Neuronal stem cell (in vitro differentiated cells): ENCODE results near the gene KCNK3.

Experiments
- DNase-seq: peaks from one replicate; pipeline ENCODE4 v3.0.0-alpha.2; 2013; ENCODE audit warnings: low spot score
- H2AFZ ChIP-seq: one replicate; pipeline ENCODE4 v1.6.1; 2013; ENCODE audit warnings: mild to moderate bottlenecking, low read length, inconsistent platforms
- H2AK5ac ChIP-seq: 2 replicates; pipeline ENCODE4 v1.6.1; 2013; ENCODE audit warnings: low read depth, mild to moderate bottlenecking, inconsistent platforms, low read length, moderate library complexity, mixed read lengths
- H2BK120ac ChIP-seq: 2 replicates; pipeline ENCODE4 v1.6.1; 2013; ENCODE audit warnings: low read depth, mild to moderate bottlenecking, inconsistent platforms, low read length, moderate library complexity, mixed read lengths
- H2BK12ac ChIP-seq: one replicate; pipeline ENCODE4 v1.6.1; 2013; ENCODE audit warnings: low read length, inconsistent platforms
- H2BK15ac ChIP-seq: 2 replicates; pipeline ENCODE4 v1.6.1; 2013; ENCODE audit warnings: mild to moderate bottlenecking, low read length, inconsistent platforms, mixed read lengths
- H2BK5ac ChIP-seq: one replicate; pipeline ENCODE4 v1.6.1; 2013; ENCODE audit warnings: inconsistent platforms, mild to moderate bottlenecking, low read length, moderate library complexity
- H3K14ac ChIP-seq: one replicate; pipeline ENCODE4 v1.6.1; 2013; ENCODE audit warnings: low read length, inconsistent platforms
- H3K18ac ChIP-seq: 2 replicates; pipeline ENCODE4 v1.6.1; 2013; ENCODE audit warnings: low read length, inconsistent platforms
- H3K23ac ChIP-seq: 2 replicates; pipeline ENCODE4 v1.6.1; 2013; ENCODE audit warnings: low read depth, mild to moderate bottlenecking, mixed read lengths, low read length, inconsistent platforms; ENCODE audit not compliant: poor library complexity
- H3K27ac ChIP-seq: replicated peaks from 3 replicates; pipeline ENCODE4 v1.5.1; 2013; ENCODE audit warnings: low read length, inconsistent platforms
- H3K27me3 ChIP-seq, 3 experiments: 2 replicates each; pipeline ENCODE4 v1.6.1; 2013; ENCODE audit warnings: low read length in 3 of 3, mild to moderate bottlenecking in 2 of 3, inconsistent platforms in 1 of 3, low read depth in 1 of 3, mixed read lengths in 1 of 3, moderate library complexity in 1 of 3; ENCODE audit not compliant: control insufficient read depth in 3 of 3, insufficient read depth in 3 of 3
- H3K36me3 ChIP-seq, 2 donors: replicated peaks in 1 of 2; 2 replicates each; pipeline ENCODE4 v1.6.1; 2013; ENCODE audit warnings: low read length in 2 of 2; ENCODE audit not compliant: control insufficient read depth in 2 of 2, insufficient read depth in 2 of 2
- H3K4ac ChIP-seq: 2 replicates; pipeline ENCODE4 v1.6.1; 2013; ENCODE audit warnings: inconsistent platforms, mild to moderate bottlenecking, low read length, moderate library complexity
- H3K4me1 ChIP-seq, 2 donors: 1 replicate in 1 of 2; 2 replicates in 1 of 2; pipeline ENCODE4 v1.6.1; 2013; ENCODE audit warnings: low read length in 2 of 2, low read depth in 1 of 2; ENCODE audit not compliant: control insufficient read depth in 2 of 2, insufficient read depth in 1 of 2
- H3K4me2 ChIP-seq: one replicate; pipeline ENCODE4 v1.6.1; 2013; ENCODE audit warnings: mild to moderate bottlenecking, low read length, inconsistent platforms; ENCODE audit not compliant: insufficient read depth, poor library complexity, severe bottlenecking
- H3K4me3 ChIP-seq, 2 donors: 2 replicates each; pipeline ENCODE4 v1.5.1; 2013; ENCODE audit warnings: low read length in 2 of 2, mild to moderate bottlenecking in 2 of 2, inconsistent platforms in 1 of 2, moderate library complexity in 1 of 2
- H3K79me1 ChIP-seq: one replicate; pipeline ENCODE4 v1.6.1; 2013; ENCODE audit warnings: low read depth, mild to moderate bottlenecking, inconsistent platforms, low read length, moderate library complexity
- H3K9ac ChIP-seq: one replicate; pipeline ENCODE4 v1.6.1; 2013; ENCODE audit warnings: mild to moderate bottlenecking, low read depth, low read length, inconsistent platforms; ENCODE audit not compliant: poor library complexity
- H3K9me3 ChIP-seq, 2 donors: replicated peaks in 1 of 2; 2 replicates each; pipeline versions ENCODE3 to v1.6.1; 2013; ENCODE audit warnings: low read length in 2 of 2, mild to moderate bottlenecking in 2 of 2, inconsistent platforms in 1 of 2, low read depth in 1 of 2, mixed read lengths in 1 of 2, moderate library complexity in 1 of 2; ENCODE audit not compliant: control insufficient read depth in 2 of 2, insufficient read depth in 1 of 2
- H4K8ac ChIP-seq: one replicate; pipeline ENCODE4 v1.6.1; 2013; ENCODE audit warnings: low read depth, mild to moderate bottlenecking, inconsistent platforms, low read length, moderate library complexity
- H4K91ac ChIP-seq: one replicate; pipeline ENCODE4 v1.6.1; 2013; ENCODE audit warnings: low read length, low read depth, mild to moderate bottlenecking, inconsistent platforms; ENCODE audit not compliant: poor library complexity
- WGBS, 2 donors: extraction: QIAGEN DNeasy Blood & Tissue Kit; methylation state at CpG; one replicate each; pipeline ENCODE4 v1.1.7; 2013; ENCODE audit warnings: missing lambda C conversion rate in 2 of 2, mixed read lengths in 1 of 2; ENCODE audit not compliant: insufficient read length in 2 of 2, insufficient replicate concordance in 1 of 2; ENCODE audit errors: extremely low coverage in 2 of 2; 5-methylcytosine and 5-hydroxymethylcytosine counted together

KCNK3 gene

DNA sequence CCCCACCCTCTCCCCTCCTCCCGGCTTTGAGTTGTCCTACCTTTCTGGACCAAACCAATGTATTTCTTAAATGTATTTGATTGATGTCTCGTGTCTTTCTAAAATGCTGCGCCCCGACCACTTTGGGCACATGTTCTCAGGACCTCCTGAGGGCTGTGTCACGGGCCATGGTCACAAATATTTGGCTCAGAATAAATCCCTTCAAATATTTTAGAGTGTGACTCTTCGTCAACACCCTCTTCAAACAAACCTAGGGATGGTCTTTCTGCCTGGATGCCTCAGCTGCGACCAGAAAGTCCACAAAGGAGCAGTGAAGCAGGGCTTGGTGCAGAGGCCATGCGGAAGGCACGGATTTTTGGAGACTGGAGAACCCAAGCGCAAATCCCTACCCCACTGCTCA is 70.5 kb downstream of the KCNK3 start:
- H3K9ac ChIP-seq: no peak overlapping the region
- no peak overlapping the region for H3K4me3 ChIP-seq
- H3K9me3 ChIP-seq: no peaks in the 10 kb centered on the region
- H3K18ac ChIP-seq: no peak overlapping the region
- H3K36me3 ChIP-seq: peaks cover 0 to 24% of the 10 kb centered on the region in 2 donors
- H2BK120ac ChIP-seq: no peak overlapping the region
- no peak overlapping the region for H3K23ac ChIP-seq
- H3K4me1 ChIP-seq: peaks cover 13 to 35% of the 10 kb centered on the region in 2 donors
- H3K27ac ChIP-seq: no peak overlapping the region
- H3K79me1 ChIP-seq: no peaks in the 10 kb centered on the region
- no peak overlapping the region for H2BK15ac ChIP-seq
- H3K4ac ChIP-seq: no peak overlapping the region
- no peak overlapping the region for H2BK5ac ChIP-seq
- DNase-seq: no peak
- no peak overlapping the region for H3K4me2 ChIP-seq
- no peak overlapping the region for H2AFZ ChIP-seq
- WGBS, 2 donors: no CpG with 5 or more reads among the region's 10 CpGs
- no peak overlapping the region for H2BK12ac ChIP-seq
- H2AK5ac ChIP-seq: no peak overlapping the region
- H3K27me3 ChIP-seq: no peaks in the 10 kb centered on the region
- no peak overlapping the region for H3K14ac ChIP-seq
- H4K91ac ChIP-seq: no peak overlapping the region
- H4K8ac ChIP-seq: no peak overlapping the region

DNA sequence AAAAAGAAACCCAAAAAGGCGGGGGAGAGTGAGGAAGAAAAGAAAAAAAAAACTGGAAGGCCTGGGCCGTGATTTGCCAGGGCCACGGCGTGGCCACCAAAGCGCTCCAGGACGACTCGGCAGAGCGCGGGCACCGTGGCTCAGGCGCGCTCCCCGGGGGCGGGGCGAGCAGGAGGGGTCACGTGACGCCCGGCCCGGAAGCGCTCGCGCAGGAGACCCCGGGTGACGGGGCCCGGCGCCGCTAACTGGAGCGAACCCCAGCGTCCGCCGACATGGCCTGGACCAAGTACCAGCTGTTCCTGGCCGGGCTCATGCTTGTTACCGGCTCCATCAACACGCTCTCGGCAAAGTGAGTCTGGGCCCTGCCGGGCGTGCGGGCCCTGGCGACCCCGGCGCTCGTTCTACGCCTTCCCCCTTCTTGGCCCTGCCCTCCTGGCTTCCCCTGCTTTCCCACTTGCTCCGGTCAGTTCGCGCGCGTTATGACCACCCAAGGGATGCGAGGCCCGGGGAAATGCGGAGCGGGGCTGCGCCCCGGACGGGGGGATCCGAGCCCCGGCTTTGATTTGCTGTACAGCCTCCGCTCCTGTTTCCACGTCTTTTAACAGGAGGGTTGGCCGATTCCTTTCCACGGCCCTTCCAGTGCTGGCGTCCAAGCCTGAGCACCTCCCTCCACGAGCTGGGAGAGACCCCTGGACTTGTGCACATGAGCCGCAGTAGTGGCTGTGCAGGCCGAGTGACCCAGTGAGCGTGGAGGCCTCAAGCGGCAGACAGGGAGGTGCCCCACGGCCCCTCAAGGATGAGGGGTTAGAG is 71.8 kb downstream of the KCNK3 start, which contains the start of gene SLC35F6:
SLC35F6 (plus strand) TSS at position 207 of the 810 bp plus-strand sequence; CDS start at position 273, 66 bp downstream.
- H3K9ac ChIP-seq: peak within 1 kb of the TSS; percentile 90
- no peak within 1 kb of the TSS for H2BK5ac ChIP-seq
- no peaks in the 10 kb centered on the region for H3K9me3 ChIP-seq
- H3K18ac ChIP-seq: peak within 1 kb of the TSS; percentile 36
- peaks cover 3% of the 10 kb centered on the region for H3K79me1 ChIP-seq
- WGBS, 2 donors: no CpG with 5 or more reads among the region's 68 CpGs
- H4K8ac ChIP-seq: no peak within 1 kb of the TSS
- no peak within 1 kb of the TSS for H3K4ac ChIP-seq
- peak within 1 kb of the TSS; percentile 87 for H2AFZ ChIP-seq
- H3K27me3 ChIP-seq: no peaks in the 10 kb centered on the region
- H4K91ac ChIP-seq: no peak within 1 kb of the TSS
- peaks cover 7 to 29% of the 10 kb centered on the region in 2 donors for H3K4me1 ChIP-seq
- H3K4me3 ChIP-seq: peak within 1 kb of the TSS; percentile 89 to 92
- H2AK5ac ChIP-seq: peak within 1 kb of the TSS; percentile 20
- no peak within 1 kb of the TSS for H2BK12ac ChIP-seq
- H3K23ac ChIP-seq: peak within 1 kb of the TSS; percentile 32
- peak within 1 kb of the TSS; percentile 77 for H3K14ac ChIP-seq
- DNase-seq: peak; percentile 71
- no peak within 1 kb of the TSS for H3K27ac ChIP-seq
- no peak within 1 kb of the TSS for H2BK15ac ChIP-seq
- peak within 1 kb of the TSS; percentile 88 for H3K4me2 ChIP-seq
- H3K36me3 ChIP-seq: peaks cover 0 to 33% of the 10 kb centered on the region in 2 donors
- no peak within 1 kb of the TSS for H2BK120ac ChIP-seq

GRCh38 chr2:26764906-26765305 is 72.4 kb downstream of the KCNK3 start:
- no peaks in the 10 kb centered on the region for H3K27me3 ChIP-seq
- H3K36me3 ChIP-seq: peaks cover 0 to 38% of the 10 kb centered on the region in 2 donors
- no peak overlapping the region for H2BK120ac ChIP-seq
- H4K91ac ChIP-seq: no peak overlapping the region
- no peak overlapping the region for H3K18ac ChIP-seq
- H2BK15ac ChIP-seq: no peak overlapping the region
- peaks cover 7 to 34% of the 10 kb centered on the region in 2 donors for H3K4me1 ChIP-seq
- no peak overlapping the region for H3K23ac ChIP-seq
- no CpG with 5 or more reads among the region's 3 CpGs for WGBS, 2 donors
- H2BK5ac ChIP-seq: no peak overlapping the region
- H3K14ac ChIP-seq: no peak overlapping the region
- peak overlapping the region; percentile 88 for H3K4me2 ChIP-seq
- DNase-seq: no peak
- H4K8ac ChIP-seq: no peak overlapping the region
- H2BK12ac ChIP-seq: no peak overlapping the region
- H3K9me3 ChIP-seq: no peaks in the 10 kb centered on the region
- peaks cover 3% of the 10 kb centered on the region for H3K79me1 ChIP-seq
- H3K9ac ChIP-seq: peak overlapping the region; percentile 90
- no peak overlapping the region for H3K4ac ChIP-seq
- H3K4me3 ChIP-seq: peak overlapping the region; percentile 89 to 92
- no peak overlapping the region for H2AK5ac ChIP-seq
- H2AFZ ChIP-seq: peak overlapping the region; percentile 87
- no peak overlapping the region for H3K27ac ChIP-seq

DNA sequence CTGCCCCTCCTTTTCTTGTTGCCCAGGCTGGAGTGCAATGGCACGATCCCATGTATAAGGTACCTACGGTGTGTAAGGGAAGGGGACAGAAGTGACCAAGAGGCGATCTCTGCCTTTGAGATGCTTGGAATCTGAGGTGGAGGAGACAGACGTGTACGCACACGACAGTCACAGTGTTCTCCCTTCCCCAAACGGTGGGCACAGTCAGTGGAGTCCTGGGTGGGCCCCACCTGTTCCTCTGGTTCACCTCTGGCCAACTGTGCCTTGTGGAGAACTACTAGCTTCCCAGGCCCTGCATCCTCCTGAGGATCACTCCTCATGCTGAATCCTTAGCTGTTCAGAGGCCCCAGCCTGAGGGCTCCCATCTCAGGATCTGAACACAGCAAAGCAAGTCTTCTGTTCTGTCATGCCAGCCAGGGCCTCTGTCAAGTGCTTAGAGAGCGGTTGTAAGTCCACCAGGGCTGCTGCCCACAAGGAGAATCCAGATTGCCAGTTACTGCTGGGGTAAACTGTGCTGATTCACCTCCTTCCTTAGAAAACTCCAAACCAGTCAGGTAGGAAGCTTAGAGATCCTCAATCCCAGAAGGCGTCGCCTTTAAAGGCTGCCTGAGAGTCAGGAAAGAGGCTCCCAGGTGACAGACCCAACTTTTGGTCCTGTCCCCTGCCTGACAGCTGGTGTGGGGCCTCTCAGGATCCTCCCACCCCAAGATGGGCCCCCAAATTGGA is 73.1 kb downstream of the KCNK3 start:
- Histone ChIP-seq H2BK12ac (no peak overlapping the region), H3K79me1 (peaks cover 3% of the 10 kb centered on the region), H3K27me3 (no peaks in the 10 kb centered on the region), H3K4me1 (peaks cover 7 to 34% of the 10 kb centered on the region in 2 donors), H2AK5ac (no peak overlapping the region), H3K14ac (no peak overlapping the region), H3K27ac (no peak overlapping the region), H3K36me3 (peaks cover 0 to 41% of the 10 kb centered on the region in 2 donors), H3K4me3 (peak overlapping the region in 1 of 2 donors; percentile 92), H4K8ac (no peak overlapping the region), H3K4me2 (no peak overlapping the region), H3K23ac (no peak overlapping the region), H3K18ac (no peak overlapping the region), H2BK120ac (no peak overlapping the region), H4K91ac (no peak overlapping the region), H2BK5ac (no peak overlapping the region), H3K4ac (no peak overlapping the region), H2AFZ (no peak overlapping the region), H2BK15ac (no peak overlapping the region), H3K9ac (no peak overlapping the region), H3K9me3 (no peaks in the 10 kb centered on the region)
- DNase-seq: no peak
- WGBS, 2 donors: no CpG with 5 or more reads among the region's 10 CpGs
